ENCODE results near the gene GCN1.

- TF ChIP-seq, protein P1, sequence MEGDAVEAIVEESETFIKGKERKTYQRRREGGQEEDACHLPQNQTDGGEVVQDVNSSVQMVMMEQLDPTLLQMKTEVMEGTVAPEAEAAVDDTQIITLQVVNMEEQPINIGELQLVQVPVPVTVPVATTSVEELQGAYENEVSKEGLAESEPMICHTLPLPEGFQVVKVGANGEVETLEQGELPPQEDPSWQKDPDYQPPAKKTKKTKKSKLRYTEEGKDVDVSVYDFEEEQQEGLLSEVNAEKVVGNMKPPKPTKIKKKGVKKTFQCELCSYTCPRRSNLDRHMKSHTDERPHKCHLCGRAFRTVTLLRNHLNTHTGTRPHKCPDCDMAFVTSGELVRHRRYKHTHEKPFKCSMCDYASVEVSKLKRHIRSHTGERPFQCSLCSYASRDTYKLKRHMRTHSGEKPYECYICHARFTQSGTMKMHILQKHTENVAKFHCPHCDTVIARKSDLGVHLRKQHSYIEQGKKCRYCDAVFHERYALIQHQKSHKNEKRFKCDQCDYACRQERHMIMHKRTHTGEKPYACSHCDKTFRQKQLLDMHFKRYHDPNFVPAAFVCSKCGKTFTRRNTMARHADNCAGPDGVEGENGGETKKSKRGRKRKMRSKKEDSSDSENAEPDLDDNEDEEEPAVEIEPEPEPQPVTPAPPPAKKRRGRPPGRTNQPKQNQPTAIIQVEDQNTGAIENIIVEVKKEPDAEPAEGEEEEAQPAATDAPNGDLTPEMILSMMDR (IDR thresholded peaks at IDR 0.05; ENCODE audit: low read depth, low read length), result no peak
- no peak for TF ChIP-seq EZH2phosphoT487 (IDR thresholded peaks at IDR 0.05; ENCODE audit: low read depth)
These were observed 30.0 kb upstream of the GCN1 start for GRCh38 chr12:120224304-120225199.

All from OCI-LY3 (cell line).